Caco-2 (cell line): ENCODE data around the gene STEAP2. TPM values are rescaled to one million over a fixed set of nuclear protein-coding genes. Genes with fewer than 3 reads are reported as not detected.

Experiments used
- Bru-seq: library from RNA; stranded (reverse); fragments of 400-500 nt; gene quantifications from one replicate; lab custom pipeline; 2021; lab: Mats Ljungman, UMichigan
- BruChase-seq, 2 experiments: library from RNA; stranded (reverse); fragments of 400-500 nt; gene quantifications; one replicate each; lab custom pipeline; 2021; lab: Mats Ljungman, UMichigan
- BruUV-seq: library from RNA; stranded (reverse); fragments of 400-500 nt; replicated peaks from 2 replicates; lab custom pipeline; 2021; lab: Mats Ljungman, UMichigan
- CTCF ChIA-PET: fragments of 300-600 bp; sonication (Branson Sonifier 250); formaldehyde crosslinking; loops from one replicate; lab custom pipeline; 2022; ENCODE audit warnings: antibody characterized with exemption; lab: Charles Lee
- POLR2A ChIA-PET: fragments of 300-600 bp; sonication (Branson Sonifier 250); formaldehyde crosslinking; loops from one replicate; lab custom pipeline; 2022; ENCODE audit warnings: antibody characterized with exemption; lab: Charles Lee
- DNase-seq, 2 experiments: peaks; one replicate each; pipeline versions ENCODE4 v3.0.0 to v3.0.0-alpha.2; 2020 to 2022
- H3K27me3 ChIP-seq: replicated peaks from 2 replicates; pipeline ENCODE4 v1.6.0; 2011; ENCODE audit warnings: low read length; ENCODE audit not compliant: control insufficient read depth, insufficient read depth
- H3K36me3 ChIP-seq: 2 replicates; pipeline ENCODE4 v1.5.1; 2011; ENCODE audit warnings: low read length; ENCODE audit not compliant: control insufficient read depth, insufficient read depth
- H3K4me1 ChIP-seq: fragments of 250-450 bp; sonication (Bioruptor Pico); 2 replicates; pipeline ENCODE4 v1.5.1; 2020; ENCODE audit warnings: mild to moderate bottlenecking
- H3K4me3 ChIP-seq: 2 replicates; pipeline ENCODE4 v1.5.1; 2011; ENCODE audit warnings: low read depth, mild to moderate bottlenecking, control low read depth, low read length
- H3K9me3 ChIP-seq: fragments of 250-450 bp; sonication (Bioruptor Pico); 2 replicates; pipeline ENCODE4 v1.5.1; 2020; ENCODE audit warnings: mild to moderate bottlenecking, moderate library complexity
- H3K27ac Mint-ChIP-seq: one replicate; pipeline ENCODE4 v1.8.0; 2022; ENCODE audit warnings: mixed read lengths; ENCODE audit not compliant: unreplicated experiment
- H3K27me3 Mint-ChIP-seq: one replicate; pipeline ENCODE4 v1.8.0; 2022; ENCODE audit warnings: mixed read lengths; ENCODE audit not compliant: insufficient read depth, unreplicated experiment
- H3K36me3 Mint-ChIP-seq: one replicate; pipeline ENCODE4 v1.8.0; 2022; ENCODE audit warnings: mild to moderate bottlenecking, mixed read lengths; ENCODE audit not compliant: insufficient read depth, unreplicated experiment
- H3K4me1 Mint-ChIP-seq: one replicate; pipeline ENCODE4 v1.8.0; 2022; ENCODE audit warnings: low read depth, mixed read lengths; ENCODE audit not compliant: unreplicated experiment
- H3K4me3 Mint-ChIP-seq: one replicate; pipeline ENCODE4 v1.8.0; 2022; ENCODE audit warnings: mild to moderate bottlenecking, moderate library complexity, mixed read lengths; ENCODE audit not compliant: unreplicated experiment
- H3K9me3 Mint-ChIP-seq: one replicate; pipeline ENCODE4 v1.8.0; 2022; ENCODE audit warnings: mixed read lengths; ENCODE audit not compliant: unreplicated experiment
- intact Hi-C: fragments of 100-400 bp; cut with micrococcal nuclease; formaldehyde crosslinking; loops from one replicate; pipeline ENCODE4 v1.10.0; 2022; ENCODE audit not compliant: unreplicated experiment
- long read RNA-seq: library from polyadenylated mRNA; stranded (forward); transcript quantifications from one replicate; pipeline ENCODE4 v2.0.0, GENCODE V29; 2022
- total RNA-seq: library from RNA; stranded (reverse); gene quantifications from 2 replicates; pipeline ENCODE4 v1.2.3, GENCODE V29; 2022
- TF ChIP-seq, protein P1 (sequence below), 2 experiments: fragments of 200-600 bp in 1 of 2; IDR thresholded peaks; 1 replicate in 1 of 2; 2 replicates in 1 of 2; pipeline versions ENCODE4 v1.5.1 to v1.8.0; 2011 to 2022; ENCODE audit warnings: antibody characterized with exemption in 1 of 2, control low read depth in 1 of 2, inconsistent platforms in 1 of 2, low read depth in 1 of 2, low read length in 1 of 2, mild to moderate bottlenecking in 1 of 2, moderate library complexity in 1 of 2; ENCODE audit not compliant: insufficient read depth in 1 of 2, severe bottlenecking in 1 of 2, unreplicated experiment in 1 of 2

Gene STEAP2
- total RNA-seq (12.7 and 13.5 TPM in 2 replicates), Bru-seq, nascent RNA (percentile 76 among the genes with signal in this experiment), BruChase-seq, experiment 1, labeled RNA remaining after a 2-hour chase (percentile 85 among the genes with signal in this experiment), BruChase-seq, experiment 2, labeled RNA remaining after a 6-hour chase (percentile 83 among the genes with signal in this experiment)
- long read RNA-seq, full-length matches to known transcripts: 2 of 8 reads
- long read RNA-seq, partial matches to known transcripts: 2 of 8 reads
- long read RNA-seq, other reads (novel, unspliced or antisense): 4 of 8 reads

DNA sequence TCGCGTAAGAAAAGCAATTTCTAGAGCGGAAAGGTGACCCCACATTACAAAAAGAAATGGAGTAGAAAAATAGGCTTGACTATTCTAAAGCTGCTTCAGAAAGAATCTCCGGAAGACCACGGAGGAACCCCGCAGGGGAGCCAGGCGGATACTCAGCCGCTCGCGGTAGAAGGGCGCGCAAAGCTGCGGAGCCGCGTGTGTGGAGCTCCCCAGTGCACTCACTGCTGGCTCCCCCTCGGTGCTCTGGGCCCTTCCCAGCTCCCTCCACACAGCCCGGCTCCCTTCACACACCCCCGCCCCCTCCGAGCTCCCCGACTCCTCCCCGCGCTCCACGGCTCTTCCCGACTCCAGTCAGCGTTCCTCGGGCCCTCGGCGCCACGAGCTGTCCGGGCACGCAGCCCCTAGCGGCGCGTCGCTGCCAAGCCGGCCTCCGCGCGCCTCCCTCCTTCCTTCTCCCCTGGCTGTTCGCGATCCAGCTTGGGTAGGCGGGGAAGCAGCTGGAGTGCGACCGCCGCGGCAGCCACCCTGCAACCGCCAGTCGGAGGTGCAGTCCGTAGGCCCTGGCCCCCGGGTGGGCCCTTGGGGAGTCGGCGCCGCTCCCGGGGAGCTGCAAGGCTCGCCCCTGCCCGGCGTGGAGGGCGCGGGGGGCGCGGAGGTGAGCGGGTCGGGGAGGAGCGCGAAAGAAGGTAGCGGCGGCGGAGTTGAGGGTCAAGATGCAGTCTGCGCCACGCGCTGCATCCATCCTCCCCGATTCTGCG lies at the start of gene STEAP2:
TSS of gene STEAP2 (plus strand) at position 350 of the 758 bp plus-strand sequence. CDS start 13,343 bp downstream, outside the sequence.
- no TSS peak for BruUV-seq
- H3K27me3 ChIP-seq: no peaks in the 10 kb centered on the region
- Mint-ChIP-seq H3K36me3 (no peaks in the 10 kb centered on the region), H3K27ac (peak within 1 kb of the TSS; percentile 85), H3K4me1 (no peaks in the 10 kb centered on the region), H3K27me3 (no peaks in the 10 kb centered on the region), H3K4me3 (no peak within 1 kb of the TSS), H3K9me3 (no peaks in the 10 kb centered on the region)
- TF ChIP-seq, protein P1, sequence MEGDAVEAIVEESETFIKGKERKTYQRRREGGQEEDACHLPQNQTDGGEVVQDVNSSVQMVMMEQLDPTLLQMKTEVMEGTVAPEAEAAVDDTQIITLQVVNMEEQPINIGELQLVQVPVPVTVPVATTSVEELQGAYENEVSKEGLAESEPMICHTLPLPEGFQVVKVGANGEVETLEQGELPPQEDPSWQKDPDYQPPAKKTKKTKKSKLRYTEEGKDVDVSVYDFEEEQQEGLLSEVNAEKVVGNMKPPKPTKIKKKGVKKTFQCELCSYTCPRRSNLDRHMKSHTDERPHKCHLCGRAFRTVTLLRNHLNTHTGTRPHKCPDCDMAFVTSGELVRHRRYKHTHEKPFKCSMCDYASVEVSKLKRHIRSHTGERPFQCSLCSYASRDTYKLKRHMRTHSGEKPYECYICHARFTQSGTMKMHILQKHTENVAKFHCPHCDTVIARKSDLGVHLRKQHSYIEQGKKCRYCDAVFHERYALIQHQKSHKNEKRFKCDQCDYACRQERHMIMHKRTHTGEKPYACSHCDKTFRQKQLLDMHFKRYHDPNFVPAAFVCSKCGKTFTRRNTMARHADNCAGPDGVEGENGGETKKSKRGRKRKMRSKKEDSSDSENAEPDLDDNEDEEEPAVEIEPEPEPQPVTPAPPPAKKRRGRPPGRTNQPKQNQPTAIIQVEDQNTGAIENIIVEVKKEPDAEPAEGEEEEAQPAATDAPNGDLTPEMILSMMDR (IDR thresholded peaks at IDR 0.05; ENCODE audit: insufficient read depth in 1 of 2, low read depth in 1 of 2, low read length in 1 of 2, severe bottlenecking in 1 of 2, unreplicated experiment in 1 of 2): peak; percentile 71 to 80
- intact Hi-C loops: loop anchor here (1.0 to 2.0 kb wide), 5 partner anchors 23 to 87 kb away; partner anchors contain the start of genes CFAP69 and STEAP1
- peak; percentile 93 to 94 for DNase-seq
- POLR2A ChIA-PET: interaction anchor here (0.5 to 1.7 kb wide), 3 partner anchors 31 to 70 kb away, joined by 3 to 6 read pairs (median 5); no protein-coding TSS in a partner anchor
- peak within 1 kb of the TSS; percentile 67 for H3K4me3 ChIP-seq
- H3K4me1 ChIP-seq: 0 out of 2 replicates have a peak, but pooled peaks cover 8% of the 10 kb centered on the region
- H3K36me3 ChIP-seq: no peaks in the 10 kb centered on the region; the same call in 1 of the 2 replicates
- H3K9me3 ChIP-seq: no peaks in the 10 kb centered on the region
- CTCF ChIA-PET: interaction anchor here (0.6 to 1.9 kb wide), 16 partner anchors 12 to 1708 kb away, joined by 3 to 13 read pairs (median 4); partner anchors contain the start of gene STEAP1

DNA sequence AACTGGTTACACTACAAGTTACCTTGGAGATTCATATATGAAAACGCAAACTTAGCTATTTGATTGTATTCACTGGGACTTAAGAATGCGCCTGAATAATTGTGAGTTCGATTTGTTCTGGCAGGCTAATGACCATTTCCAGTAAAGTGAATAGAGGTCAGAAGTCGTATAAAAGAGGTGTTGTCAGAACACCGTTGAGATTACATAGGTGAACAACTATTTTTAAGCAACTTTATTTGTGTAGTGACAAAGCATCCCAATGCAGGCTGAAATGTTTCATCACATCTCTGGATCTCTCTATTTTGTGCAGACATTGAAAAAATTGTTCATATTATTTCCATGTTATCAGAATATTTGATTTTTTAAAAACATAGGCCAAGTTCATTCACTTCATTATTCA lies 48.0 kb upstream of the STEAP2 start:
- Mint-ChIP-seq H3K27ac (no peak overlapping the region), H3K4me3 (no peak overlapping the region), H3K36me3 (peaks cover 13% of the 10 kb centered on the region), H3K4me1 (no peaks in the 10 kb centered on the region), H3K9me3 (no peaks in the 10 kb centered on the region), H3K27me3 (no peaks in the 10 kb centered on the region)
- Histone ChIP-seq H3K36me3 (no peaks in the 10 kb centered on the region), H3K9me3 (no peaks in the 10 kb centered on the region), H3K27me3 (no peaks in the 10 kb centered on the region), H3K4me1 (peaks cover 8% of the 10 kb centered on the region; the same call in 1 of the 2 replicates), H3K4me3 (no peak overlapping the region)
- BruUV-seq: no TSS peak
- intact Hi-C loops: no loop called here
- no peak for DNase-seq
- CTCF ChIA-PET: no interaction called here
- TF ChIP-seq, protein P1 (IDR thresholded peaks at IDR 0.05; ENCODE audit: insufficient read depth in 1 of 2, low read depth in 1 of 2, low read length in 1 of 2, severe bottlenecking in 1 of 2, unreplicated experiment in 1 of 2): no peak
- POLR2A ChIA-PET: no interaction called here

DNA sequence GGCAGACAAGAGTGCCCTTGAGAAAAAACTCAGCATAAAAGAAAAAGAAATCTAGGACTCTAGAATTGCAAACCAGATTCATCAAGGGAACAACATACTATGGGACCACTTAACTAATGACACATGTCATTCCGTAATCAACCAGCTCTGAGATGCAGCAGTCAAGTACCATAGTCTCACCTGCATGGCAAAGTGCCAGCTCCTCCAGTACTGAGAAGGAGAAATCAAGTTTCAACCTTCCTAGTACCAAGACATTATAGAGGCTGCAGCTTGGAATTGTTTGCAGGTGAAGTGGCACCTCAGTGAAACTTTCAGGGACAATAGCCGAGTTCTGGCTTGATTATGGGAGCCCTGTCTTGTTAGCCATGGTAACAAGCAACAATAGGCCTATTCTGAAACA lies 45.8 kb upstream of the STEAP2 start:
- BruUV-seq: no TSS peak
- ChIA-PET POLR2A (no interaction called here), CTCF (interaction anchor here (1.5 kb wide), 1 partner anchor 46 kb away, joined by 7 read pairs; the partner anchor contains the start of gene STEAP2)
- peaks cover 13% of the 10 kb centered on the region for H3K36me3 Mint-ChIP-seq
- H3K4me3 Mint-ChIP-seq: no peak overlapping the region
- Histone ChIP-seq H3K27me3 (no peaks in the 10 kb centered on the region), H3K9me3 (peaks cover 13% of the 10 kb centered on the region; the same call in 1 of the 2 replicates), H3K4me3 (no peak overlapping the region), H3K4me1 (no peaks in the 10 kb centered on the region), H3K36me3 (no peaks in the 10 kb centered on the region)
- TF ChIP-seq, protein P1 (IDR thresholded peaks at IDR 0.05; ENCODE audit: insufficient read depth in 1 of 2, low read depth in 1 of 2, low read length in 1 of 2, severe bottlenecking in 1 of 2, unreplicated experiment in 1 of 2): no peak
- no peak for DNase-seq
- no peak overlapping the region for H3K27ac Mint-ChIP-seq
- peaks cover 13% of the 10 kb centered on the region for H3K9me3 Mint-ChIP-seq
- H3K27me3 Mint-ChIP-seq: no peaks in the 10 kb centered on the region
- H3K4me1 Mint-ChIP-seq: no peaks in the 10 kb centered on the region
- intact Hi-C loops: no loop called here
